Stimulated activated naive CD8-positive, alpha-beta T cell treated with anti-CD3 and anti-CD28 coated beads, Interleukin-15, Interleukin-2, amounts not matched to agents 100 U/mL and 50 U/mL, for 24 hours (primary cell): Measurements from ENCODE around the gene RCAN1.

Source experiments
- ATAC-seq: fragments of 150-1000 bp; cut with Tn5 transposase; one replicate; pipeline ENCODE4 v1.10.0; 2021
- DNase-seq: peaks from one replicate; pipeline ENCODE4 v3.0.0; 2021

The RCAN1 gene

DNA sequence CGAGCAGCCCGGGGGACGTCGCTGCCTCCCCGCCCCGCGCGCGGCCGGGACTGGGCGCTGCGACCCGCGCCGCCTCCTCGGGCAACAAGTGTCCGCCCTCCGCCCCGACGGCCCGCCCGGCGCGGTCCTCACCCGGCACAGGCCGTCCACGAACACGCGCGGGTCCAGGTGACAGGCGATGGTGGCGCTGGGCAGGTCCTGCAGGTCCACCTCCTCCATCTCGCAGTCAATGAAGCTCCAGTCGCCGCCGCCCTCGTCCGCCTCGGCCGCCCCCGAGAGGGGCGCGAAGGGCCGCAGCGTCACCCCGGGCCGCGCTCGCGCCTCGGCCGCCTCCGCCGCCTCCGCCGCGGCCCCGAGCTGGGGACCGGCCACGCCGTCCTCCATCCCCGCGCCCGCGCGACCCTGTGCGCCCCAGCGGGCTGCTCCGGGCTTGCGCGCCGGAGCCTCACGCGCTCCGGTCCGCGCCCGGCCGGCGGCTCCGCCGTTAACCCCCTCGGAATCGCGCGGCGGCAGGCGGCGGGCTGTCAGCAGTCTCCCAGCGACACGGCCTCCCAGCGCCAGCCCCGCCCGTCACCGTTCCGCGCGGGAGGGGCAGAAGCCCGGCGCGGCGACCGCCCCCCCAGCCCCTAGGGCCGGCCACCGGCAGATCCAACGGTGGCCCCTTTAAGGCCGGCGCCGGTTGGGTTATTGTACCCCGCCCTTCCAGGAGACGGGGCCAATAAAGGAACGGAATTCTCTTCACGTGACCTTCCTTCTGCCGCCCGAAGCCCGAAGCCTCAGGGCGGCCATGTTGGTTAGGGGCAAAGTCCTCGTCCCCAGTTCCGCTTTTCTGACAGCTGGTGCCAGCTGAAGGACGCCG, at the start of gene RCAN1:
Gene RCAN1 (minus strand): TSS at position 486 of the 859 bp plus-strand sequence. CDS start 102 bp downstream, at position 384.
- DNase-seq: peak; percentile 86
- peak; percentile 96 for ATAC-seq

DNA sequence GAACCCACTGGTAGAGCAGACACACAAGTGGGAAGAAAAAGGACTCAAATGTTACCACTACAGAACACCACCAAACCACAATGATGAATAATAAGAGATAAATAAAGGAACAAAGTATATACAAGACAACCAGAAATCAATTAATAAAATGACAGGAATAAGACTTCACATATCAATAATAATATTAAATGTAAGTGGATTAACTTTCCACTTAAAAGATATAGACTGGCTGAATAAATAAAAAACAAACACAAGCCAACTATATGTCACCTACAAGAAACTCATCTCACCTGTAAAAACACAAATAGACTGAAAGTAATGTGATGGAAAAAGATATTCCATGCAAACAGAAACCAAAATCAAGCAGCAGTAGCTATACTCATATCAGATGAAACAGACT, 46.9 kb upstream of the RCAN1 start:
- no peak for DNase-seq
- no peak for ATAC-seq

DNA sequence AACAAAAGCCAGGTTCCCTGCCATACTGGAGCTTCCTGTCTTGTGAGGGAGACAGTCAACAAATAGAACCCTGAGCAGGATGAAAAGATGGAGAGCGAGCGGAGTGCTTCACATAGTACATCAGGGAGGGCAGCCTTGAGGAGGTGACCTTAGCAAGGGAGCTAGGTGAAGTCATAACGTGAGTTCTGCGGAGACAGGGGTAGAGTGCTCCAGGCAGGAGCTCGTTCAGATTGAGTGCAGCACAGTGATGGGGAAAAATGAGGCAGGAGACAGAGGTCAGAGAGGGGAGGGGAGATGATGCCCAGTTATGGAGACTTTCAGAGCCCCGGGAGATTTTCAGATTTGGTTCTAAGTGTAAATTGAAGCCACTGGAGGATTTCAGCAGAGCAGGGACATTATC, 38.6 kb upstream of the RCAN1 start:
- ATAC-seq: no peak
- DNase-seq: no peak

DNA sequence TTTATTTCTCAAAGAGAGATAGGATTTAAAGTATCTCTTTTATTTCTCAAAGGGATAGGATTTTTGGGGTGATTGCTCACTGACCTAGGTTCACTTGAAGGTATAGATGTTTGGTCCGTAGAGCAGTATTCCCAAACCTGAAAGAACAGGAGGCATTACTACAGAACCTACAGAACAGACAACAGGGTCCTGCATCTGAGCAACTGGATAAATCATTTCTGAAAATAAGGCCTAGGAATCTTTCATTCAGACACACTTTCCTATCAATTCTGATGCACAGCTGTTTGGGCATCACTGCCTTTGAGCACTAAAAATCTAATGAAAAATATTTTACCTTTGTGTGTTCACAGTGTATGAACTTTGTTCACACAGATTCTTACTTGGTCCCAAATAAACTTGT, 36.7 kb upstream of the RCAN1 start:
- DNase-seq: no peak
- no peak for ATAC-seq

DNA sequence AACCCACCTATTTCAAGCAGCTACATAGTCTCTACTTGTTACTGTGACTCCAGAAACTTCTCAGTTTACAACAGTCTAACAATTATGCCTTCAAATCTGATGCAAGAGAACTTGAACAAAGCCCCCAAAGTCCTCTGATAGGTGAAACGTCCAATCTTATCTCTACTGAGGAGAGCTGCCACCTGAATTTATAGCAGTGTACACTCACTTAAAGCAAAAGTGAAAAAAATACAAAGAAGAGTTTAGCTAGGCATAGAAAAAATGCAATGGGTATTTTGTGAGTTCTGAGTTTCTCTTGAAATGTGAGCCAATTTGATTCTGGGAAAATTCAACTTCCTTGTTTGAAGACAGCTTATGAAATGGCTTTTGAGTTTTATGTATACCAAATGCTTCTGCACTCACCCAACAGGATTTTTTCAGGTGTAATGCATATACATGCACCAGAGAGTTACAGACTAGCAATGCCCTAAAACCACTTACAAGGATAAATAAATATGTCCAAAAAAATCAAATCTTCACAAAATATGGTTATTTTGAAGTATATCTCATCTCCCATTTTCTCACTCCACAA, 36.0 kb upstream of the RCAN1 start:
- DNase-seq (no peak), ATAC-seq (no peak)

DNA sequence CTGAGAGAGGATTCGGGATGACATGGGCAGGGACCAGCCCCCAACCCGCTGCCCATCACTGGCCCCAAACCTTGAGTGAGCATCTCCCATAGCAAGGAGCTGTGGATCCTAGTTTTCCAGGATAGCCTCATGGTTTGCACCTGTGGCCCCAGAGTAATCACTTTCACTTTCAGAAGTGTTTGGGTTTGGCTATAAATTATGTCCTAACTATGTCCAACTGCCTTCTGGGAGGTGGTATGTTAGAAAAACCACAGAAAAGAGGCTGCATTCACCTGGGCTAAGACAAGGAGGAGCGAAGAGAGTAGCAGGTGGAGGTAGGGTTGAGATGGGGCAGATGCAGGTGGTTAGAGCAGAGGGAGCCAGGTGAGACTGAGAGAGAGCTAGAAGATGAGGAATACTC, 34.5 kb upstream of the RCAN1 start:
- ATAC-seq: no peak
- DNase-seq: no peak

DNA sequence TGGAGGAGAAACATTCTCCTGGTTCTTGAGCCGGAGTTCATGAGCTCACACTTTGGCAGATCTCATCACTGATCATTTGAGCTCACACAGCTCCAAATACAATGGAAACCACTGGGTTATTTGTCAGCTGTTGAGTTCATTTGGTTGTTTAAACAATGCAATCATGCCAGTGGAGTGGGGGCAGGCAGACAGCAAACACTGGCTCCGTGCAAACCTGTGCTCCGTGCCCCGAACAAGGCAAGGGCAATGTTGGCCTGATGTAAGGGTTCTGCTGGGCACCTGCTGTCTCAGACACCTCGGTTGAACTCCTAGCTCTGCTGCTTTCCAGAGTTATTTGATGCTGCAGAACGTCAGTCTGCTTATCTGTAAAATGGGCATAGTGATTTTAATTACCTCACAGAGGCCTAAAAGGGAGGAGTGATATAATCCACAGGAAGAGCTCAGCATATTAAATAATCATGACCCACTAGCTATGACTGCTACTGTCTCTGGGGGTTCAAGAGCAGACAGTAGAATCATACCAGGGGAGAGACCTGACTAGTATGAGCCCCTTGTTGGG, 33.9 kb upstream of the RCAN1 start:
- ATAC-seq (no peak), DNase-seq (no peak)

DNA sequence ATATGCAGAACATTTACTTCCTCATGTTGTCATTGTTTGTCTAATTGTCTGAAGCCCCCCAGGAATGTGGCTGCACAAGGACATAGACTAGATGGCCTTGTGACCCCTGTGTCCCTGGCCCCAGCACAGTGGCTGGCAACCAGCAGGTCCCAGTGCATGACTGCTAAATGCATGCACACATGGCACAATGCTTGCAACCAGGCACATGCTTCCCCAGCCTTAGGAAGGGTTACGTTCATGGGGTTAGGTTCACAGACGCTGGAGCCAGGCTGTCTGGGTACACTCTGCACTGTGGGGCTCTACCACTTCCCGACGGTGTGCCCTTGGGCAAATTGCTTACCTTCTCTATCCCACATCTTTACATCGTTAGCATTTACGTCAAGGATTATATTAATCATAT, 32.6 kb upstream of the RCAN1 start:
- DNase-seq: no peak
- no peak for ATAC-seq

DNA sequence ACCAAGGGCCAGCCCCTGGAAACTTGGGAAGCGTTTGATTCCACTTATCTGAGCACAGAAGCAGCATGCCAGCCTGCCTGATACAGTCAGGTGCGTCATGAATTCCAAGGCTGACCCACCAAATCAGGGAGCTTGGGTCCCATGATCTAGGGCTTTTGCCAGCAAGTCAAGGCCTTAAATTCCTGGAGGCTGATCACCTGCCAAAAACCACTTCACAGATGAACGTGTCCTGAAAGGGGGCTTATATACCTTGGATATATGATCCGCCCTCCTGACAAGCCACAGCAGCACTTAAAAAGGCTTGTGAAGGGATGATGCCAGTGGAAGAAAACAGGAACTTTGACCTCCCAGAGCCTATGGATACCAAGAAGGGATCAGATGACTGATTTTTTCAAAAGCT, 29.9 kb upstream of the RCAN1 start:
- no peak for ATAC-seq
- no peak for DNase-seq

DNA sequence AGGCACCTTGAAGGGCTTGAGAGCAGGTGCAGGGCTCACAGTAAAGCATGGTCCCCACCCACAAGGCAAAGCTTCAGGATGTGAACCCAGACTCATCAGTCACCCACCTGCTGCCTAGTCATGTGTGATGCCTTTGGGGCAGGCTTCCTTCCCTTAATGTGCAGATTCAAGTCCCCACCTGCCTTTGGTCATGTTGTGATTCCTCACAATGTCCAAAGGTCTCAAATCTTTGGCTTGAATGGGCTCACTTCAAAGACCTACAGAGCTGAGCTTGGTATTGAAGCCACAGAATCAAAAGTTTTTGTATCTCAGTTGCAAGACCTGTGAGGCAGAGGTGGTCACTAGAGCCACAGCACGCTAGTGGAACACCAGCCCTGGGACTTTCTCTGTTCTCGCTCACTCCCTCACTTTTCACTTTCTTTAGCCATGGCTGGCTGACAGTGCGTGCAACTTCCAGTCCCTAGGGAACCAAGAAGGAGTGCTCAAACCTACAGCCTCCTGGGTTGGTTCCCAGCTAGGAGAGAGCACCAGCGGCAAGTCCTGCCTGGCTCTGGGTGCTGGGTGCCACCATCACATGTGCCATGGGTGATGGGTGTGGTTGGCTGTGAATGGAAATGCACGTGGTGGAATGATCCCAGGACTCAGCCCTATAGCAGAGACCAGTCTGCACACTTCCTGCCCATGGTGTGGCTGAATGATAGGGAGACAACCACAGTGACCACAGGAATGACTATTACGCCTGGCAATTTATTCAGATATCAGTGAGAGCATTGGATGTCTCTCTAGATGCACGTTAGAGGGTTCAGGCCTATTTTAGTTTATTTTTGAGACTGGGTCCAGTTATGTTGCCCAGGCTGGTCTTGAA, 27.5 kb upstream of the RCAN1 start:
- no peak for ATAC-seq

DNA sequence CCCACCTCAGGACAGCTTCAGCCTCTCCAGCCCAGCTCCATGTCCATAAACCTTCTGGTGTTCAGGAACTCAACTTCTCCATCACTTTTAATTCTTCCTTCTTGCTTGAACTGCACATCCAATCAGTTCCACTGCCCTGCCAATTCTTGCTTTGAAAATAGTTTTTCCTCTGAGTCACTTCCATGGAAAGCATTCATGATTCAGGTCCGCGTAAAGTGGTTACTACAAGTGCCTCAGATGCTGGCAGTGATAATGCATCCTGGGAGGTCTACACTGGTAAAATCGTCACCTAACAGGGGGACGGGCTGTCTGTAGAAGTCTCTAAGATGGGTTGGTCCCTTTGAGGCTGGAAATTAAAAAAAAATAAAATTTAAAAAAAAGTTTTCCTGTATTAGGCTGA, 25.9 kb upstream of the RCAN1 start:
- DNase-seq (no peak), ATAC-seq (peak; percentile 57)

More for the DNA sequence above, 27.5 kb upstream of the RCAN1 start:
- no peak for DNase-seq

DNA sequence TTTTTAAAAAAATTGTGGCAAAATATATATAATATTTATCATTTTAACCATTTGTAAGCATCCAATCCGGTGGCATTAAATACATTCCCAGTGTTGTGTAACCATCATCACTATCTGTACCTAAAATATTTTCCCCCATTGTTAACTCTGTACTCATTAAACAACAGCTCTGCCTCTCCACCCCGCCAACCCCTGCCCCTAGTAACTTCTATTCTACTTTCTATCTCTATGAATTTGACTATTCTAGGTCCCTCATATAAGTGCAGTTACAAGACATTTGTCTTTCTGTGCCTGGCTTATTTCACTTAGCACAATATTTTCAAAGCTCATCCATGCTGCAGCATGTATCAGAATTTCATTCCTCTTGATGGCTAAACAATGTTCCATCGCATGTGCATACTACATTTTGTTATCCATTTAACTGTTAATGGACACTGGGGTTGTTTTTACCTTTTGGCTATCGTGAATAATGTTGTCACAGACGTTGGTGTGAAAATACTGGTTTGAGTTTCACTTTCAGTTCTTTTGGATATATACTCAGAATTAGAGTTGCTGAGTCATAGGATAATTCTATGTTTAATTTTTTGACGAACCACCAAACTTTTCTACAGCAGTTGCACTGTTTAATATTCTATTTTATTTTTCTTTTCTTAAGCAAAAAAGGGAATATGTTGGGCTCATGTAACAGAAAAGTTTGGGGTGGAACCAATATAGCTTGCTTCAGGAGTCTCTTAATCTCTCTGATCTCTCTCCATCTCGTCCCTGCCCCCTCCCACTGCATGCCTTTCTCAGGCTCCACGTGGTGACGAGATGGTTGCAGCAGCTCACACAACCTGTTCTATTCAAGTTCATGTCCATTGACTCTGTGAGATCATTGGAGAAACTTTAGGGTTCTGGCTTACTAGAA, 25.2 kb upstream of the RCAN1 start:
- ATAC-seq (peak; percentile 60), DNase-seq (peak; percentile 22)

DNA sequence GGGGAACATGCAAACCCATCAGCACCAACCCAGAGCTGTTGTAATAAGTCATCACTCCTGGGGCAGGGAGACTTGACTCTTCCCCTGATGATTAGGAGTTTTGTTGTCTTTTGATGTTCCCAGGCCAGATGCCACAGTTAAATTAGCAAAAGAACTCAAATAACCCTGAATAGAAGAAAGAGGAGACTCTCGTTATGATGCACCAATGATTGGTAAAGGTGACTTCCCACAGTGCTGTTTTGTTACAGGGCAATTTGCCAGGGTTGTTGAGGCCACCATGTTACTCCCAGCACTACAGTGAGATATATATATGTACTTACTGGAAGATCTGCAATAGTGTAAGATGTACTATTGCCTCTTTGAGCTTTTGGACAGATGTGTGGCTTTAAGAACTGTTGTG, 24.3 kb upstream of the RCAN1 start:
- DNase-seq (no peak), ATAC-seq (no peak)

DNA sequence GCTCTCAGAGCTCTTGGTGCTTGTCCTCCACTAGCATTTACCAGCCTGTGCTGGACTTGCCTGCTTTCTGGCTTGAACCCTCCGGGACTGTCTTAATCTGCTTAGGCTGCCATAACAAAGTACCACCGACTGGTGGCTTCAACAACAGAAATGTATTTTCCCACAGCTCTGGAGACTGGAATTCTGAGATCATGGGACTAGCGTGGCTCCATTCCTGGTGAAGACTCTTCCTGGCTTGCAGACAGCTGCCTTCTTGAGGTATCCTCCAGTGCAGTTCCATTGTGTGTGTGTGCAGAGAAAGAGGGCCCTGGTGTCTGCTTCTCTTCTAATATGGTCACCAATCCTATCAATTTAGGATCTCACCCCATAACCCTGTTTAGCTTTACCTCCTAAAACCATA, 22.0 kb upstream of the RCAN1 start:
- DNase-seq (no peak), ATAC-seq (no peak)

DNA sequence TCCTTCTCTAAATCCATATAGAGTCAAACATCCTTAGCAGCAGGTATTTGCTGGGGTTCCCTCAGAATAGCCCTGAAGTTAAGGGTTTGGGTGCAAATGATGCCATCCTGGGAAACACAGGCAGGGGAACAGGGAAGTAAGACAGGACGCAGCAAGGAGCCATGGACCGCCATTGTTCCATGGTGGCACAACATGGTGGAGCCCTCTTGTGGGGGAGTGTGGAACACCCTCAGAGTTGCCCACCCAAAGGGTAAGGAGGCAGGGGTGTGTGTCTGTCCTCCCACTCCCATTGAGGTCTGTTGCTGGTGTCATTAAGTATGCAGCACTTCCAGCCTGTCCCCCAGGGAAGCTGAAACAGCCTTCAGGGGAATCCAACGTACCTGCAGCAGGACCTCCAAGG, 20.4 kb upstream of the RCAN1 start:
- DNase-seq: peak; percentile 33
- no peak for ATAC-seq

DNA sequence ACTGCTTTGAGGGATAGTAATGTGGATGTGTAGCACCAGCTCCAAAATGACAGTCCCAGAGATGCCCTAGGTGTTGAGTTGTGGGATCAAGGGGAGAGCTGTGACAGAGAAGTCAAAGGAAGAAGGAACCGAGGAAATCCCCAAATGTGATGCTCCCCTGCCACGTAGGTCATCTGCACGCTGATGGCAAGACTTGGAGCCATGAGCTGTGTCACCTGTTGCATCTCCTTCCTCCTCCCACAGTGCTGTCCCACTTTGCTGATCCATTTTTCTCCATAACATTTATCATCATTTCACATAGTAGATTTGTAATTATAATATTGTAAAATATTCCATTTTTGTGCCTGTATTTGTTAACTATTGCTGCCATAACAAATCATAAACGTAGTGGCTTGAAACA, 17.6 kb upstream of the RCAN1 start:
- ATAC-seq (no peak), DNase-seq (no peak)

DNA sequence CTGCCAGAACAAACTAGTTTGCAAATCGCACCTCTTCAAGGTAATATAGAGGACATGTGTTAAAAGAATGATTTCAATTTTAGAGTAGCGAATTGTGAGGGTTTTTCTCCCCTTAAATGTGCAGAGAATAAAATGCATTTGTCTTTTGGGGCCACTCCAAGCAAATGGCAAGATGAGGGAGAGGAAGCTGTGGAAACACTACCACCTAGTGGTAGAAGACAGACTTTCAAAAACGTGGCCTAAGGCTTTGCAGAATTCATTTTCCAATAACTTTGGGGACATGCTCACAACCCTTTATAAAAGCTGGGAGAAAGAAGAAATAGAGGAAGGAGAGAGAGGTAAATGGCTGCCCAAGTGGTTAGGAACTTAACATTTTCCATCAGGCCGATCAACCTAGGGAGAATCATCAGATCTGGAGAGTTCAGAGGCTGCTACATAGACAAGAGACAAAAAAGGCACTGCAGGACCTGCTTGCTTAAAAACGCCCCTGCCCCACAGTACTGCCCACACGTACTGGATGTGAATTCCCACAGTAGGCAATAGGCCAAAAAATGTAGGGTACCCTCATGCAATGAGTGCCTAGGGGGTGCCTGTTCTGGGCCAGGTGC, 15.7 kb upstream of the RCAN1 start:
- DNase-seq (no peak), ATAC-seq (no peak)

DNA sequence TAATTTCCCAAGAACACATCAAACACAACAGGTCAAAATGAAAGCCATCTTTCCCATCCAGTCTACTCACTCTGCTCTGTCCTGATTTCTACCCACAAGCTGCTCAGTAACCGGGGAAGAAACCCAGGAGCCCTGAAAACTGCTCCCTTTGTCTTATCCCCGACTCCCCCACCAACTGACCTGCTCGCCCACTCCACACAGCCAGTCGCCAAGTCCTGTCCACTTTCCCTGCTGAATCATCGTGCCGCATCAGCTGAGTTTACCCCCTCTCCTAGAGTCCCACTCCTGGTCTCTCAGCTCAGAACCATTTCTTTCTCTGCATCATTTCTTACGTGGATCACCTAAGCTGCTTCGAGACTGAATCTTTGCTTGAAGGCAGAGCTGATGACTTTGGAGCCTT, 11.2 kb upstream of the RCAN1 start:
- ATAC-seq (no peak), DNase-seq (no peak)

DNA sequence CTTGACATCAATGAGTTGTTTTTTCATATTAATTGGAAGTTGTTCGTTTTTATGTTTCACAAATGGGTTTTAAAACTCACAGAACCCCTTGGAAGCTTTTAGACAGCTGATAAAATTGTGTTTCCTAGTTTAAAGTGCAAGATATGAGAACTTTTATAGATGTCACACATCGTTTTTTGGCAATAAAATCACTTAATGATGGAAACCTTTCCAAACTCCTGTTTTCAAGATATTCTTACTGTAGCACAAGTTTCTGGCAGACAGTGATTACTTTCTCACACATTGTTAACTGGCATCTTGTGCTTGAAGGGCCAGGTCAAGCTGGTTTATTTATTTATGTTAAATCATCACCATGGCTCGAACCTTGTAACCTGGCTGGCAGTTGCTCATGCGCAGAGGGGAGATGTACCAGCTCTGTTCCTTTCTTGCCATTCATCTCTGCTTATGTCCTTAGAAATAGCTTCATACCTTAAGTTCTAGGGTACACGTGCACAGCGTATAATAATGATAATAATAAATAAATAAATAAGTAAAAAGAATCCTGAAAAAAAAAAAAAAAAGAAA, 10.2 kb upstream of the RCAN1 start:
- ATAC-seq (no peak), DNase-seq (no peak)

DNA sequence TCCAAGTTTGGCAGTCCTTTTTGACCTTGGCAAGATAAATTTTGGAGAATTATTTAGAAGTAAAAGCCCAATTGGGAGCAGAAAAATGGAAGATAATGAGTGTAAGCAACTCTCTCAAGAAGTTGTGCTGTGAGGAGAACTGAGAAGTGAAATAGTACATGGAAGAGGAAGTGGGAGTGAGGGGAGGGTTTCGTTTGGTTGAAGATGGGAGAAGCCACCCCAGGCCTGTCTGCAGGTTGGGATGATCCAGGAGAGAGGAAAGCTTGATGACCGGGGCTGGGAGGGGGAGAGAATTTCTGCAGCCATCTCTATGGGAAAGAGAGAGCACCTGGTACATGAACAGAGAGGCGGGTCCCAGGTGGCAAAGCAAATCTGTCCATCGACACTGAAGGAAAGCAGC, 8.6 kb upstream of the RCAN1 start:
- DNase-seq: no peak
- ATAC-seq: no peak
